IPS-18a (cell line): ENCODE results near the gene ENHO.

Source experiments
- H3K27ac ChIP-seq: one replicate; pipeline ENCODE4 v1.5.1; 2013; ENCODE audit warnings: low read length
- H3K27me3 ChIP-seq: one replicate; pipeline ENCODE4 v1.6.1; 2013; ENCODE audit warnings: mild to moderate bottlenecking, low read length; ENCODE audit not compliant: control insufficient read depth, insufficient read depth
- H3K36me3 ChIP-seq: one replicate; pipeline ENCODE4 v1.6.1; 2013; ENCODE audit warnings: low read depth, low read length; ENCODE audit not compliant: control insufficient read depth
- H3K4me1 ChIP-seq: one replicate; pipeline ENCODE4 v1.6.1; 2013; ENCODE audit warnings: low read depth, low read length; ENCODE audit not compliant: control insufficient read depth
- H3K4me3 ChIP-seq: one replicate; pipeline ENCODE4 v1.5.1; 2013; ENCODE audit warnings: low read length
- H3K9ac ChIP-seq: one replicate; pipeline ENCODE4 v1.6.1; 2013; ENCODE audit warnings: mild to moderate bottlenecking, low read length, moderate library complexity
- H3K9me3 ChIP-seq: one replicate; pipeline ENCODE4 v1.6.1; 2013; ENCODE audit warnings: low read depth, low read length; ENCODE audit not compliant: control insufficient read depth

The ENHO gene

DNA sequence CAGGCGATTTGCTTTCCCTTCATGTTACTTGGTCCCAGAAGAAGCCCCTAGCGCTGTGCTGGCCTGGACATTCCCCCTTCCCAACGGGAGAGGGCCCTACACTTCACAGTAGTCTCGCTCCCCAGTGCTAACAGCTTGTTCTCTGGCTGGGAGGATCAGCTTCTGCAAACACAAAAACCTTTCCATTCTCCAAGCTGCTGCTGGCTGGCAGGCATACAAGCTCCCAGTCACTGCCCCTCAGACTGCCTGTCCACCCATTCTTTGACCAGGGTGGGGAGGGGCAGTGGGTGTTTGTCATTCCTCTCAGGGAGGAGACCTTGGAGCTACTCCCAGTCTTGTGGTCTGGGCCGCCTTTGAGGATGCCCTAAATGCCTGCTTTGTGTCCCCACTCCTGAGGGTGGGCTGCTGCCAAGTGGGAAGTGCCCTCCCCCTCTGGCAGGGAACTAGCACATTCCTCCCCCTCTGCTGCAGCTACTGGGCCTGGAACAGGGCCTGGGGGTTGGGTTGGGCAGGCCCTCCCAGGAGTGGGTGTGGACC is 20.8 kb downstream of the ENHO start:
- H3K9me3 ChIP-seq = no peaks in the 10 kb centered on the region
- H3K27ac ChIP-seq = no peak overlapping the region
- no peaks in the 10 kb centered on the region for H3K36me3 ChIP-seq
- no peaks in the 10 kb centered on the region for H3K4me1 ChIP-seq
- H3K27me3 ChIP-seq = no peaks in the 10 kb centered on the region
- no peak overlapping the region for H3K9ac ChIP-seq
- H3K4me3 ChIP-seq = no peak overlapping the region

DNA sequence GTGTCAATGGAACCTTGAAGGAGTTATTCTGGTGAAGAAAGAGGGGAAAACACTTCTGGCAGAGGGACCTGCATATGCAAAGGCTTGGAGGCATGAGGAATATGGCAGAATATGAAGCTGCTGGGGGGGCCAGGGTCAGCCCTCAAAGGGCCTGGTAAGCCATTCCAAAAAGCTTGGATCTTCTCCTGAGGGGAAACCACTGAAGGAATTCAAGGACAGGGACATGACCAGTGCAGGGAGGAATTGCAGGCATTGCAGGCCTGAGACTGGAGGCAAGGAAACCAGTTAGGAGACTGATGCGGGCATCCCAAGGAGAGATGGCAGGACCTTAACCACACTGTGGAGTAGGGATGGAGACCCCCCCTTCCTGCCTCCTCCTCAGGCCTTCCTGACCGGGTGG is 21.4 kb downstream of the ENHO start:
- no peak overlapping the region for H3K4me3 ChIP-seq

GRCh38 chr9:34500623-34501267 is 22.0 kb downstream of the ENHO start:
- H3K36me3 ChIP-seq = no peaks in the 10 kb centered on the region
- H3K27me3 ChIP-seq = no peaks in the 10 kb centered on the region
- H3K4me1 ChIP-seq = no peaks in the 10 kb centered on the region
- no peak overlapping the region for H3K27ac ChIP-seq
- H3K4me3 ChIP-seq = no peak overlapping the region
- no peaks in the 10 kb centered on the region for H3K9me3 ChIP-seq
- no peak overlapping the region for H3K9ac ChIP-seq

More for the DNA sequence above, 21.4 kb downstream of the ENHO start:
- no peaks in the 10 kb centered on the region for H3K9me3 ChIP-seq
- H3K9ac ChIP-seq = no peak overlapping the region
- no peaks in the 10 kb centered on the region for H3K4me1 ChIP-seq
- no peak overlapping the region for H3K27ac ChIP-seq
- no peaks in the 10 kb centered on the region for H3K36me3 ChIP-seq
- H3K27me3 ChIP-seq = no peaks in the 10 kb centered on the region

DNA sequence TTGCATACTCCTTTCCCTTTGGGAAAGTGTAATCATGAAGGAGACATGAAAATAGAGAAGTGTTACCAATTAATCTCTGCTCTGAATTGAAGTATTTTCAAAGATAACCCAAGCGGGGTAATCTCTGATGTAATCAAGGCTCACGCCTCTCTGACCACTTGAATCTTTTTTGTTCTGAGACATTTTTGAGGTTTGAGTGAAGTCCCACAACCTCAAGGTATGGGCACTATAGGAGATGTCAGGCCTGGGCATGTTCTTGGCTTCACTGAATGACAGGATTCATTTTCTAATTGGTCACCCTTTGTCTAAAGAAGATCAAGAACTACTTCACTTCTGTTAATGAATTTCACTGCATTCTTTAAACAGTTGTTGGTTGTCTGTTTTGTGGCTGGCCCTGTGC is 23.7 kb downstream of the ENHO start:
- Histone ChIP-seq H3K4me1 (no peaks in the 10 kb centered on the region), H3K4me3 (no peak overlapping the region), H3K36me3 (no peaks in the 10 kb centered on the region), H3K27me3 (no peaks in the 10 kb centered on the region), H3K9ac (no peak overlapping the region), H3K9me3 (no peaks in the 10 kb centered on the region), H3K27ac (no peak overlapping the region)

GRCh38 chr9:34498553-34498952 is 24.2 kb downstream of the ENHO start:
- H3K4me1 ChIP-seq = no peaks in the 10 kb centered on the region
- no peak overlapping the region for H3K9ac ChIP-seq
- no peaks in the 10 kb centered on the region for H3K9me3 ChIP-seq
- H3K27me3 ChIP-seq = no peaks in the 10 kb centered on the region
- no peak overlapping the region for H3K4me3 ChIP-seq
- no peaks in the 10 kb centered on the region for H3K36me3 ChIP-seq
- H3K27ac ChIP-seq = no peak overlapping the region

GRCh38 chr9:34496149-34496712 is 26.6 kb downstream of the ENHO start:
- Histone ChIP-seq H3K4me3 (no peak overlapping the region), H3K9me3 (no peaks in the 10 kb centered on the region), H3K4me1 (no peaks in the 10 kb centered on the region), H3K27ac (no peak overlapping the region), H3K36me3 (no peaks in the 10 kb centered on the region), H3K9ac (no peak overlapping the region), H3K27me3 (no peaks in the 10 kb centered on the region)

DNA sequence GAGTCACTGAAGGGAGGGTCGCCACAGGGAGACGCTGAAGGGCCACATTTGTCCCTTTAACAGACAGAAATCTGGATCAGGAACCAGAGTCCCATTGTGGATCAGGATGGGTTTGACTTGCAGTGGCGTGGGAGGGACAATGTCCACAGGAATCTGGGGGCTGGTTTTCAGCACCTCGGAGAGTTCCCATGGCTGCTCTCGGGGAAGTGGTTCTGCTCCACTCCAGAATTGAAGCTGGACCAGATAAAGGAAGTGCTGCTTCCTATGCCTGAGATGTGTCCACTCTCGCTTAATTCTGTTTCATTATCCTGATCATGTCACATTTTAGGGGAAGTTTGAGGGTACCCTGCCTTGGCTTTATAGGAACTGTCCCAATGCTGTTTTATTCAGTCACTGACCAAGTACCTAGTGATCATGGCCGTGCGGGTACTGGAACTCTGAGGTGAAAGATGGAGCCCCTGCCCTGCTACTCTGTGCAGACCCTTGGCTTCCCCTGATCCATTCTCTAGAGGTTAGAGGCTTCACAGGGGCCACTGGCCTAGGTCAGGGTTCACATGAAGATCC is 28.7 kb downstream of the ENHO start:
- no peaks in the 10 kb centered on the region for H3K36me3 ChIP-seq
- no peak overlapping the region for H3K9ac ChIP-seq
- H3K4me3 ChIP-seq = no peak overlapping the region
- H3K27me3 ChIP-seq = no peaks in the 10 kb centered on the region
- H3K4me1 ChIP-seq = no peaks in the 10 kb centered on the region
- H3K27ac ChIP-seq = no peak overlapping the region
- H3K9me3 ChIP-seq = no peaks in the 10 kb centered on the region

GRCh38 chr9:34492051-34492450 is 30.7 kb downstream of the ENHO start:
- H3K4me3 ChIP-seq = no peak overlapping the region
- H3K27me3 ChIP-seq = no peaks in the 10 kb centered on the region
- no peaks in the 10 kb centered on the region for H3K4me1 ChIP-seq
- H3K27ac ChIP-seq = no peak overlapping the region
- no peaks in the 10 kb centered on the region for H3K9me3 ChIP-seq
- H3K9ac ChIP-seq = no peak overlapping the region
- no peaks in the 10 kb centered on the region for H3K36me3 ChIP-seq

GRCh38 chr9:34491596-34491995 is 31.2 kb downstream of the ENHO start:
- Histone ChIP-seq H3K36me3 (no peaks in the 10 kb centered on the region), H3K9ac (no peak overlapping the region), H3K27ac (no peak overlapping the region), H3K4me3 (no peak overlapping the region), H3K27me3 (no peaks in the 10 kb centered on the region), H3K9me3 (no peaks in the 10 kb centered on the region), H3K4me1 (no peaks in the 10 kb centered on the region)

GRCh38 chr9:34490760-34491159 is 32.0 kb downstream of the ENHO start:
- Histone ChIP-seq H3K4me3 (no peak overlapping the region), H3K9ac (no peak overlapping the region), H3K9me3 (no peaks in the 10 kb centered on the region), H3K4me1 (no peaks in the 10 kb centered on the region), H3K27ac (no peak overlapping the region), H3K27me3 (no peaks in the 10 kb centered on the region), H3K36me3 (no peaks in the 10 kb centered on the region)

GRCh38 chr9:34490360-34490759 is 32.4 kb downstream of the ENHO start:
- Histone ChIP-seq H3K4me3 (no peak overlapping the region), H3K9ac (no peak overlapping the region), H3K4me1 (no peaks in the 10 kb centered on the region), H3K27ac (no peak overlapping the region), H3K27me3 (no peaks in the 10 kb centered on the region), H3K36me3 (no peaks in the 10 kb centered on the region), H3K9me3 (no peaks in the 10 kb centered on the region)

DNA sequence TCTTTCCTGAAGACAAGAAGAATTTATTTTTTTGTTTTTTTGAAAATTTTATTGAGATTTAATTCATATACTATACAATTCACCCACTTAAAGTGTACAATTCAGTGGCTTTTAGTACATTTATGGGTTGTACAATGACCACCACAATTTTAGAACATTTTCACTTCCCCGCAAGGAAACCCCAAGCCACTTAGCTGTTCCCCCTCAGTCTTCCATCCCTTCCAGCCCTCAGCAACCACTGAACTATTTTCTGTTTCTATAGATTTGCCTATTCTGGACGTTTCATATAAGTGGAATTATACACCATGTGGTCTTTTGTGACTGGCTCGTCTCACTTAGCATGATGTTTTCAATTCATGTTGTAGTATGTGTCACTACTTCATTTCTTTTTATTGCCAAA is 36.2 kb downstream of the ENHO start:
- H3K9me3 ChIP-seq = no peaks in the 10 kb centered on the region
- no peak overlapping the region for H3K9ac ChIP-seq
- no peaks in the 10 kb centered on the region for H3K27me3 ChIP-seq
- H3K27ac ChIP-seq = no peak overlapping the region
- H3K36me3 ChIP-seq = no peaks in the 10 kb centered on the region
- no peaks in the 10 kb centered on the region for H3K4me1 ChIP-seq
- no peak overlapping the region for H3K4me3 ChIP-seq
